ENCODE results near the gene BICDL1.

BICDL1 gene

DNA sequence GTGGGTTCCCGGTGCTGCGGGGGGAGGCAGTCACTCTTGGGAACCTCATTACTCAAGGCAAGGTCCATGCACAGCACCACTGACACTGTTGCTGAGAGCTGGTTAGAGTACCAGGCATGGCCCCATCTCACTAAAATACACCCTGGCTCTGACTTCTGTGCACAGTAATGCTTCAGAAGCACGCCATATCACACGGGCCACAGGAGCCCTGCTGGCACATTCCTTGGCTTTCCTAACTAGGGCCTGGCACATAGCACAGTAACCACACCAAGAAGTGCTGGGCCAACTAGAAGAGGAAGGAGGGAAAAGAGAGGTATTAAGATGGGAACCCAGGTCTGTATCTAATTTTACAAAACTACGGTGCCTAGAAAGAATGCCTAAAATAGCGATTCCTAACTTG lies 141.0 kb downstream of the BICDL1 start:
- DNase-seq (ENCODE audit: low read depth in 2 of 2), result no peak

DNA sequence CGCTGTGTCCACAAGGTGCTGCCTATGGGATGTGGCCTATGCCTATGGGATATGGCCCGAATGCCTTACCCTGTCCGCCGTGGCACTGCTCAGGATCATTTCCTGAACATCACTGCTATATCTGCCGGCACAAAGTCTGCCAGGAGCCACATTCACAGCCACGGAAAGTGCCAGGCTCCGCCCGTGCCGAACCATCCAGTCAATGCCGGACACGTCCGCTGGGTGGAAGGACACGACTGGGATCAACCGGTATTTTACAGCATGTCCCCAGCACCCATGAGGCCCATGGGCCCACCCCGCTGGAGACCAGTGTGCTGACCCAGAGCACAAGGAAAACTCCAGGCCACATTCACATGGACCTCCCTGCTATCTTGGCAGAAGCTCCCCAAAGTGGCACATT lies 142.1 kb downstream of the BICDL1 start:
- DNase-seq (ENCODE audit: low read depth in 2 of 2), result no peak

DNA sequence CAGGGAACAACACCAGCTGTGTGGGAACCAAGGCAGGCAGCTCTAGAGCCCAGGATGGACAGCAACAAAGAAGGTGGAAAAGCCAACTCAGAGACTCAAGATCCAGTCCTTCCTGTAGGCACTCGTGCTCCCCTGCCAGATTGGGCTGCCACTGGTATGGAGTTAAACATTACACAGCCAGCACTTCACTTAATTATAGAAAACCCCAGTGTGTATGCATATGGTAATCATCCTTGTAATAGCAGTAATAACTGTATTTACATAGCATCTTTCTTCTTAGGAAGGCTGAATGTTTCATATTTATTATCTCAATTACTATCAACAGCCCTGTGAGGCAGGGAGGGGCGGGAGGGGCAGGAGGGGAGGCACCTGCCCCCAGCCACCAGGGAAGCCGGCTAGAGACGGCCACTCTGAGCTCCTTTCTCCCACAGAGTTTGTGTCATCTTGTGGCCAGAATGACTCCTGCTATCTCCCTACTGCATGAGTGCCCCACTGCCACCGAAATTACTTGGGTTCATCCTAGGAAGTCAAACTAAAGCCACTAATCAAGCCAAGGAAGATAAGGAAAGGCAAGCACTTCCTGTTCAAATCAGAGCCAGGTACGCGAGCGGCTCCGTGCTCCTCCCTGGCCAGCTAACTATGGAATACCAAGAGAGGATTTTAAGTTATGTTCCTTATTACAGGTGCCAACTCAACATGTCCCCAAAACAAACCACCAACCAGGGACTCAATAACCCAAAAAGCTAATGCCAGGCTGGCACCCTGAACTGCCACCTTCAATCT lies 143.2 kb downstream of the BICDL1 start:
- DNase-seq (ENCODE audit: low read depth in 2 of 2), result no peak

DNA sequence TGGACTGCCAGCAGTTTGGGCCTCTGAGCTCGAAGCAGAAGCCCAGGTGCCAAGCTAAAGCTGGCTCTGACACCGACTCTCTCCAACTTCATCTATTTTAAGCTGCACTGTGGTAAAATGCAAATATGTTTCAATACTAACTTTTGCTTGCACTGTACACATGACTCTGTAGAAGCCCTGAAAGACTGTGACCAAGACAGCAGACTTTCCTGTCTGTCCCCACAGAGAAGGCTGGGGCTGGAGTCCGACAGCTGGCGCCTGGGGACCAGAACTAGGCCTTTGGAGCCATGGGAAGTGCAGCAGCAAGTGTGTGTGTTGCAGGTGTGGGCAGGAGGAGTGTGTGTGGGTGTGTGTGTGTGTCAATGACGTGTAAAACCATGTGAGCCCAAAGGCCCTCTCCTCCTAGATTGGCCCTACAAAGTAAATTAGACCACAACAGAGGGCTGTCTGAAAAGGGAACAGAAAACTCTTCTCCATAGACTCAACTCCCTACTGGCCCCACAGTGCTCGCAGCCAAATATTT lies 143.9 kb downstream of the BICDL1 start:
- DNase-seq (ENCODE audit: low read depth in 2 of 2), result no peak

DNA sequence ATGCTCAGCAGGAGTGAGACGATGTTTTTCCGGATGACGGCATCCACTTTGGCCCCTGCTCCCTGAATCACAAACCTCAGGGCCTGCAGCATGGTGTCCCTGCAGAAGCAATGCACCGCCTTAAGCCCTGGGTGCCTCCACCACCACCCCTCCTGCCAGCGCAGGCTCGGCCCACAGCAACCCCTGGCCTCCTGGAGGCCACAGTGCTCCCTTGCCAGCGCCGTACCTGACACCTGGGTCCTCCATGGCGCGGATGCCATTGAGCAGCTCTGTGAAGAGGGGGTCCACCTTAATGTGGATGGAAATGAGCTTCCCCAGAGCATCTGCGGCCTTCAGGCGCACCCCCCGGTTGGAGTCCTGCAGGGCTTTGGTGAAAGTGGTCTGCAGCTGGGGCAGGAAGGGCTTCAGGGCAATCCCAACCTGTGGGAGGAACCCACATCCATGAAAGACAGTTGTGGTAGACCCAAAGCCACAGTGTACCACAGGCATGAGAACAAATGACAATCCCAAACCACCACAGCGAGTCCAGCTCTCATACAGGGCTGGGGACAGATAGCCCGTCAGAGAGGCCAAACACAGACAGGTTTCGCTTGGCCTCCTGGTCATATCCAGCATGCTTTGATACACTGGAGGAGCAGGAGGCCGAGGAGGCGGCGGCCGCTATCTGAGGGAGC lies 145.4 kb downstream of the BICDL1 start:
- DNase-seq (ENCODE audit: low read depth in 2 of 2), result no peak

DNA sequence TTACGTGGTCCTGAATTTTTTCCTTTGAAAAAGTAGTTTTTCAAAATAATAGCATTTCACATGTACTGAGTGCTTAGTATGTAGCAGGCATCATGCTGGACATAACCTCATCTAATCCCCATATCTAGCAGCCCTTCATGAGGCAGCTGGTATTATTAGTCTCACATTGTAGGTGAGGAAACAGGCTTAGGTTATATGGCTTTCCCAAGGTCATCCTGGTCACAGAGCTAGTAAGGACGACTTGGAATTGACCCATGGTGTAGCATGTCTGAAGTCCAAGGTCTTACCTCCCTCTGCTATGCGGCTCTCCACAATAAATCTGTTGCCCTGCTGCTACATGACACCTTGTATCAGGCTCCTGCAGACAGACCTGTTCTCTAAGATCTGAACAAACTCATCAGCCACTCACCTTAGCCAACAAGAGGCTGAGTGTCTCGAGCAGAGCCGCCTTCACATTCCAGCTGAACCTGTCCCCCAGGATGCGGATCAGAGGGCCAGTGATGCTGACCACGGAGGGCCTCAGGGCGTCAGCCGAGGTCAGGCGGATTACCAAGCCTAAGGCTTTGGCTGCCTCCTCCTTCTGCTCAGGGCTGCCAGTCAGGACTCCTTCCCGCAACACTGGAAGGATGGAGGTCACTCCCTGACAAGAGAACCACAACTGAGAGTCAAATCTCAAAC lies 147.2 kb downstream of the BICDL1 start:
- DNase-seq (ENCODE audit: low read depth in 2 of 2), result no peak

DNA sequence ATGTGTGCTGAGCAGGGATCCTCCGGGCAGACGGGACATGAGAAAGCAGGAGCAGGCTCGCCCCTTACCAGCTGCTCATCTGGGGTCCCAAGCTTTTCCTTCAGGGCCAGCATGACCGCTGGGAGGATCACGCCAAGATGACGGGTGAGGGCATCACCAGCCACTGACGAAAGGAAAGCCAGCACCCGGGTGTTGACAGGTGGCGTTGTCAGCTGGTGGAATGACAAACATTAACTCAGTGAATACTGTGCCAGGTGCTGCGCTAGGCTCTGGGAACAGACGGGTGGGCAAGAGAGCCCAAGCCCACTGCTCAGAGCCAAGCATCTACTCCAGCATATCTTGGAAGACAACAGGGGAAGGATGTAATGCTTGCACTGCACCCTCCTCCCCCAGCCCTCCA lies 148.8 kb downstream of the BICDL1 start:
- no peak for DNase-seq (ENCODE audit: low read depth in 2 of 2)

DNA sequence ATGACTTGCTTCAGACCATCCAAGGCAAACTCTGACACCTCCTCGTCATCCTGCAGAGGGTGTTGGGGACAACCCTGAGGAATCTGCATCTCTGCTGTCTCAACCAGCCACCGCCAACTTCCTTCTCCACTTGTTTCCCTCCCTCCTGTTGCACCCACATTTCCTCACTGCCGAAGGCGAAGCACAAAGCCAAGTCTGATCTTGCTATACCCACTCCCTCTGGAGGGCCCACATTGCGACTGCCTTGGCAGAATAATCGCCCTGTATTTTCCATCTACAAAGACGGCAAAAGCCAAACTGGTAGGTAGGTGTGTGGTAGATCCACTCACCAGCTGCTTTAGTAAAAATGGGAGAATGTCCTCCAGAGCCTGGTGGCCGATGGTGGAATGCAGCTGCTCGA lies 149.3 kb downstream of the BICDL1 start:
- no peak for DNase-seq (ENCODE audit: low read depth in 2 of 2)

DNA sequence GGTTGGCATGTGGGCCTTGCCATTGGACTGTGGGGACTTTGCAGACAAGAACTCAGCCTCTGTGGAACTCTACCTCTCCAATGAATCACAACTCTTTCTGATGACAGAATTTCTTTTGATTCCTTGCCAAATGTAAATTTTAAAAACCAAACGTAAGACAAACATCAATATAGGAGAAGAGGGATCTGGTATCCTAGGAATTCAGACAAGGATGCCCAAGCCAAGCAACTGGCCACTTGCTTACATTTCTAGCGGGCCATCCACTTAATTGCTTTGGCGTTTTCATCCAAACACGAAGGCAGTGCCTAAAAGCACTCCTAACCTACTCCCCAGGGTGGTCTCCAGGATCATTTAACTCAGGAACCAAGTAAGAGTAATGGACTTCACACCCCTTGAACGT lies 150.9 kb downstream of the BICDL1 start:
- no peak for DNase-seq (ENCODE audit: low read depth in 2 of 2)

DNA sequence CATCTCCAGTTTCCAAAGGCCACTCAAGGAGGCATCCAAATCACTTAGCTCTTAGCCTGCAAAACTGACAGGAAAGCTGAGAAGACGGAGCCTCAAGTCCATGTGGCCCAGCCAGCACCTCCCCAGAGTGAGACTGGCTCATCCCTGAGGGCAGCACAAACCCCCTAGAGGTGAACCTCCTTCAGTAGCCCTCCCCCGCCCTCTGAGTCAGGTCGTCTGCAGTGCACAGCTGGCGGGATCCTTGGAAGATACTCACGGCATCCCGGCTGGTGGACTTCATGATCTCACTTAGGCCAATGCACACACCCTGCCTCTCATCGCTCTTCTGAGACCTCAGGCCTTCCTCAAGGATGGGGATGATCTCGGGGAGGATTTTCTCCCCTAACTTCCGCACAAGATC lies 151.6 kb downstream of the BICDL1 start:
- DNase-seq (ENCODE audit: low read depth in 2 of 2), result no peak

DNA sequence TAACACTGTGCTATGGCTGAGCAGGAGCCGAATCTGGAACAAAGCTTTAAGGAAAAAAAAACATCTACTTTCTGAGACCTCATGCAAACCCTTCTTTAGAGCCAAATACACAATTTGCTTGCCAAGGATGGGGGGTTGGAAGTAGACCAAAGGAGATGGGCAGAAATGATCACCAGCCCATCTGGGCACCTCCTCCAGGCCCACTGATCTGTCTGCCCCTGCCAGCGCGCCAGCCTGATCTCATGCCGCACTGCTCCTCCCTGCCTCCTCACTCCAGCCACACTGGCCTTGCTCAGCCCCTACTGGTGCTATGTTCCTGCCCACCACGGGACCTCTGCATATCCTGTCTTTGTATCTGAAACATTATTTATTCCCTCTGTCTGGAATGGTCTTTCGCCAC lies 152.3 kb downstream of the BICDL1 start:
- no peak for DNase-seq (ENCODE audit: low read depth in 2 of 2)

DNA sequence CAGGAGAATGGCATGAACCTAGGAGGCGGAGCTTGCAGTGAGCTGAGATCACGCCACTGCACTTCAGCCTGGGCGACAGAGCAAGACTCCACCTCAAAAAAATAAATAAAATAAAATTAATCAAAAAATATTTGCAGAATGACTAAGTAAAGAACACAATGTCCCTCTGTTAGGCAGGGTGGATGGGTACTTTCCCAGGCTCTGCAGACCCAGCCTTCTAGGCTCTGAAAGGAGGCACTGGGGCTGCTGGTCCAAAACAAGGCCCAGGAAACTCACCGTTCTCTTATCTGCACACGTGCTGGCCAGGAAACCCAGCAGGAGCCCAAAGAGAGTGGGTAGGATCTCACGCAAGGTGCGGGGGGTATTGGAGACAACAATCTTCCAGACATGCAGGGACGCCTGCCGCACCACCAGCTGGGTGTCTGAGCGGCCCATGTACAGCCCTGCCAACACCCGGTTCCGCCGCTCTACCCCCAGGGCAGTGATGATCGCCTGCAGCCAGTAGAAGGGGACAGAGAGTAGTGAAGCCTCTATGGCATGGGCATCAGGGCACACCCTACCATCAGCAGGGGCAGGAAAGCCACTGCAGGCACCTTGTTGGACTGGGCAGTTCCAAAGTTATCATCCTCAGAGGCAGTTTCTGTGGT lies 153.3 kb downstream of the BICDL1 start:
- DNase-seq (ENCODE audit: low read depth in 2 of 2), result no peak

All from stimulated activated CD4-positive, alpha-beta T cell treated with anti-CD3 and anti-CD28 coated beads, Interleukin-15, amount 100 ng/mL, for 48 hours (primary cell).